Mesenchymal stem cell (in vitro differentiated cells and primary cell): Measurements from ENCODE around the gene HS3ST4.

Experiments used
- DNase-seq: peaks from one replicate; pipeline ENCODE4 v3.0.0-alpha.2; 2013
- H2AFZ ChIP-seq: one replicate; pipeline ENCODE4 v1.6.1; 2013; ENCODE audit warnings: low read depth, mild to moderate bottlenecking, control low read depth, inconsistent platforms, low read length, moderate library complexity
- H2AK5ac ChIP-seq: 2 replicates; pipeline ENCODE4 v1.6.1; 2013; ENCODE audit warnings: low read length, moderate library complexity, mild to moderate bottlenecking, inconsistent platforms; ENCODE audit not compliant: severe bottlenecking
- H2BK120ac ChIP-seq: one replicate; pipeline ENCODE4 v1.6.1; 2013; ENCODE audit warnings: low read depth, mild to moderate bottlenecking, inconsistent platforms, low read length, moderate library complexity
- H2BK12ac ChIP-seq, 2 experiments: one replicate each; pipeline ENCODE4 v1.6.1; 2013; ENCODE audit warnings: inconsistent platforms in 2 of 2, low read length in 2 of 2, mild to moderate bottlenecking in 2 of 2, moderate library complexity in 2 of 2, control low read depth in 1 of 2
- H2BK15ac ChIP-seq: one replicate; pipeline ENCODE4 v1.6.1; 2013; ENCODE audit warnings: mild to moderate bottlenecking, low read depth, inconsistent platforms; ENCODE audit not compliant: poor library complexity, severe bottlenecking
- H2BK5ac ChIP-seq: 2 replicates; pipeline ENCODE4 v1.6.1; 2013; ENCODE audit warnings: low read depth, mild to moderate bottlenecking, low read length, control low read depth, inconsistent platforms; ENCODE audit not compliant: poor library complexity, severe bottlenecking
- H3K14ac ChIP-seq, 2 experiments: one replicate each; pipeline ENCODE4 v1.6.1; 2013; ENCODE audit warnings: inconsistent platforms in 2 of 2, low read length in 2 of 2, control low read depth in 1 of 2, mild to moderate bottlenecking in 1 of 2, moderate library complexity in 1 of 2
- H3K18ac ChIP-seq, 2 experiments: one replicate each; pipeline ENCODE4 v1.6.1; 2013; ENCODE audit warnings: inconsistent platforms in 2 of 2, low read length in 2 of 2, control low read depth in 1 of 2, low read depth in 1 of 2, mild to moderate bottlenecking in 1 of 2
- H3K23ac ChIP-seq, 2 experiments: one replicate each; pipeline ENCODE4 v1.6.1; 2013; ENCODE audit warnings: inconsistent platforms in 2 of 2, low read length in 2 of 2, mild to moderate bottlenecking in 2 of 2, moderate library complexity in 2 of 2, control low read depth in 1 of 2
- H3K27ac ChIP-seq: 2 replicates; pipeline ENCODE4 v1.5.1; 2013; ENCODE audit warnings: mild to moderate bottlenecking, moderate library complexity, low read length, control low read depth, inconsistent platforms; ENCODE audit not compliant: poor library complexity, severe bottlenecking
- H3K27me3 ChIP-seq, 2 experiments: 2 replicates each; pipeline versions ENCODE4 v1.6.1 to v1.7.0; 2013; ENCODE audit warnings: low read length in 2 of 2, mild to moderate bottlenecking in 2 of 2, moderate library complexity in 2 of 2, control low read depth in 1 of 2, inconsistent platforms in 1 of 2; ENCODE audit not compliant: control insufficient read depth in 1 of 2, insufficient read depth in 1 of 2
- H3K36me3 ChIP-seq, 2 experiments: 2 replicates each; pipeline versions ENCODE4 v1.6.1 to v1.7.0; 2013; ENCODE audit warnings: low read length in 2 of 2, control low read depth in 1 of 2, inconsistent platforms in 1 of 2, low read depth in 1 of 2, mild to moderate bottlenecking in 1 of 2; ENCODE audit not compliant: insufficient read depth in 2 of 2, control insufficient read depth in 1 of 2
- H3K4ac ChIP-seq, 2 experiments: one replicate each; pipeline ENCODE4 v1.6.1; 2013; ENCODE audit warnings: inconsistent platforms in 2 of 2, low read length in 2 of 2, mild to moderate bottlenecking in 2 of 2, moderate library complexity in 2 of 2, control low read depth in 1 of 2, low read depth in 1 of 2
- H3K4me1 ChIP-seq: 2 replicates; pipeline ENCODE4 v1.6.1; 2013; ENCODE audit warnings: low read depth, low read length, control low read depth; ENCODE audit not compliant: control insufficient read depth, insufficient read depth
- H3K4me2 ChIP-seq: 2 replicates; pipeline ENCODE4 v1.6.1; 2013; ENCODE audit warnings: low read length, mild to moderate bottlenecking, inconsistent platforms; ENCODE audit not compliant: poor library complexity, severe bottlenecking
- H3K4me3 ChIP-seq, 2 experiments: 2 replicates each; pipeline versions ENCODE4 v1.5.1 to v1.7.0; 2013; ENCODE audit warnings: low read length in 2 of 2, mild to moderate bottlenecking in 2 of 2, control low read depth in 1 of 2, low read depth in 1 of 2; ENCODE audit not compliant: insufficient read depth in 1 of 2
- H3K79me1 ChIP-seq: replicated peaks from 2 replicates; pipeline ENCODE4 v1.6.1; 2013; ENCODE audit warnings: mild to moderate bottlenecking, control low read depth, low read length, inconsistent platforms; ENCODE audit not compliant: poor library complexity, severe bottlenecking
- H3K9ac ChIP-seq: 2 replicates; pipeline ENCODE4 v1.7.0; 2013; ENCODE audit warnings: mild to moderate bottlenecking, low read length, moderate library complexity
- H3K9me3 ChIP-seq: 2 replicates; pipeline ENCODE4 v1.7.0; 2013; ENCODE audit warnings: mild to moderate bottlenecking, low read length; ENCODE audit not compliant: control insufficient read depth
- H4K8ac ChIP-seq: one replicate; pipeline ENCODE4 v1.6.1; 2013; ENCODE audit warnings: inconsistent platforms, mild to moderate bottlenecking, low read length, moderate library complexity
- H4K91ac ChIP-seq: one replicate; pipeline ENCODE4 v1.6.1; 2013; ENCODE audit warnings: mild to moderate bottlenecking, low read length, inconsistent platforms
- WGBS: methylation state at CpG from one replicate; pipeline ENCODE4 v1.1.7; 2013; ENCODE audit warnings: mixed read lengths; 5-methylcytosine and 5-hydroxymethylcytosine counted together

The HS3ST4 gene

GRCh38 chr16:25730396-25730795, 38.6 kb downstream of the HS3ST4 start:
- H2AK5ac ChIP-seq, result no peak overlapping the region
- H3K9me3 ChIP-seq, result no peaks in the 10 kb centered on the region
- H2BK15ac ChIP-seq, result no peak overlapping the region
- no peak overlapping the region for H2BK5ac ChIP-seq
- no peak overlapping the region for H4K8ac ChIP-seq
- H3K4me3 ChIP-seq, result no peak overlapping the region
- no peaks in the 10 kb centered on the region for H3K27me3 ChIP-seq
- WGBS, result 54% methylated on average over 3 of the region's 3 CpGs
- H3K4me1 ChIP-seq, result no peaks in the 10 kb centered on the region
- no peak overlapping the region for H2BK120ac ChIP-seq
- no peaks in the 10 kb centered on the region for H3K79me1 ChIP-seq
- no peak overlapping the region for H3K23ac ChIP-seq
- no peak overlapping the region for H3K4me2 ChIP-seq
- H3K36me3 ChIP-seq, result no peaks in the 10 kb centered on the region
- H3K4ac ChIP-seq, result no peak overlapping the region
- H3K14ac ChIP-seq, result no peak overlapping the region
- H3K18ac ChIP-seq, result no peak overlapping the region
- H2BK12ac ChIP-seq, result no peak overlapping the region
- no peak for DNase-seq
- H3K9ac ChIP-seq, result no peak overlapping the region
- H3K27ac ChIP-seq, result no peak overlapping the region
- H4K91ac ChIP-seq, result no peak overlapping the region
- no peak overlapping the region for H2AFZ ChIP-seq

- no peak overlapping the region for H4K91ac ChIP-seq
- H3K9ac ChIP-seq, result no peak overlapping the region
- H2BK120ac ChIP-seq, result no peak overlapping the region
- H3K4me1 ChIP-seq, result no peaks in the 10 kb centered on the region
- no peak overlapping the region for H2BK15ac ChIP-seq
- H2BK12ac ChIP-seq, result no peak overlapping the region
- no peaks in the 10 kb centered on the region for H3K27me3 ChIP-seq
- H3K4me2 ChIP-seq, result no peak overlapping the region
- H2AK5ac ChIP-seq, result no peak overlapping the region
- H2BK5ac ChIP-seq, result no peak overlapping the region
- H3K9me3 ChIP-seq, result no peaks in the 10 kb centered on the region
- H3K18ac ChIP-seq, result no peak overlapping the region
- 62% methylated on average over 2 of the region's 2 CpGs for WGBS
- H2AFZ ChIP-seq, result no peak overlapping the region
- H3K36me3 ChIP-seq, result no peaks in the 10 kb centered on the region
- no peak overlapping the region for H4K8ac ChIP-seq
- no peak overlapping the region for H3K27ac ChIP-seq
- no peak overlapping the region for H3K23ac ChIP-seq
- no peak overlapping the region for H3K4ac ChIP-seq
- H3K4me3 ChIP-seq, result no peak overlapping the region
- no peaks in the 10 kb centered on the region for H3K79me1 ChIP-seq
- H3K14ac ChIP-seq, result no peak overlapping the region
- DNase-seq, result no peak
Measured at GRCh38 chr16:25734430-25735385, 42.9 kb downstream of the HS3ST4 start.

DNA sequence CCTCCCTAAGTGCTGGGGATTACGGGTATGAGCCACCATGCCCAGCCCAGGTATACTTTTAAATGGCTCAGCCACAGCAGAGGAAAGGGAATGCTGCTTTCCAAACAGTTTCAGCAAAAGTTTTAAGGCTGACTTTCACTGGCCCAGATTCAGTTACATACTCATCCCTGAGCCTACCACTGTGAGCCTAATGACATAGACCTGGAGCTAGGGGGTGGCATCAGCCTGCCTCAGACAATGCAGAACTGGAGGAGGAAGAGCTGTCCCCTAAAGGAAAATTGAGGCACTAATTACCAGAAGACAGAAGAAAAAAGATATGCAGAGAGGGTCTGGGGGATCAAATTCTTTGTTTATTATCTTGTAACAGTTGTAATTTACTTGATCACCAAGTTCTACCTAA, 43.9 kb downstream of the HS3ST4 start:
- H2AK5ac ChIP-seq, result no peak overlapping the region
- H3K18ac ChIP-seq, result no peak overlapping the region
- no peak overlapping the region for H3K23ac ChIP-seq
- no peaks in the 10 kb centered on the region for H3K79me1 ChIP-seq
- H4K8ac ChIP-seq, result no peak overlapping the region
- H3K36me3 ChIP-seq, result no peaks in the 10 kb centered on the region
- no peak overlapping the region for H2BK12ac ChIP-seq
- no peak overlapping the region for H3K9ac ChIP-seq
- no peak overlapping the region for H2BK120ac ChIP-seq
- WGBS, result 68% methylated on average over 1 of the region's 1 CpG
- no peak overlapping the region for H4K91ac ChIP-seq
- no peak for DNase-seq
- no peak overlapping the region for H3K4me3 ChIP-seq
- no peaks in the 10 kb centered on the region for H3K4me1 ChIP-seq
- H3K27ac ChIP-seq, result no peak overlapping the region
- no peak overlapping the region for H3K14ac ChIP-seq
- no peak overlapping the region for H3K4me2 ChIP-seq
- no peaks in the 10 kb centered on the region for H3K27me3 ChIP-seq
- H2AFZ ChIP-seq, result no peak overlapping the region
- H2BK5ac ChIP-seq, result no peak overlapping the region
- H2BK15ac ChIP-seq, result no peak overlapping the region
- no peaks in the 10 kb centered on the region for H3K9me3 ChIP-seq
- no peak overlapping the region for H3K4ac ChIP-seq

DNA sequence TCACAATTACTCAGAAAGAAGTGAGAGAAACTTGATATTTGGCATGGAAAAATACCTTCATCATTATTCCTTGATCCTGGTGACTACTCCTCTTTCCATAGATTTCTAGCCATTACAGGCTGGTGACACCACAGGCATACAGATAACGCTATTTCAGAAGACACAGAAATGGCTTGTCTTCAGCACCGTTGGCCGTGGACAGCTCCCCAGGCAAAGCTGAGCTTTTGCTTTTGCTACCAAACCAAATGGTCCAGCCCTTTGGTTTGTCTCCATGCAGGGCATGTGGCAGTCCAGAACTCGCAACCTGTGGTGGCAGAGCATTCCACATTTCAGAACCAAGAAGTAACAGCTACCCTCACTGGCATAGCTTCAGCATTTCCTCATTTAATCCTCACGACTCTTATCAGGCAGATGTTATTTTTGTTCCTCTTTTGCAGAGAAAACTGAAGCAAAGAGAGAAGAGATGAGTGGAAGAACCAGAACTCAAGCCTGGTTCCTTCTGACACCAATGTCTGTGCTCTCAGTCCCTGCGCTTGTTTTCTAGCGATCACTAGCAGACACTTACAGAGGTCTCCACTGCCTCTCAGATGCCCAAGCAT, 55.5 kb downstream of the HS3ST4 start:
- Histone ChIP-seq H3K14ac (no peak overlapping the region), H3K27me3 (no peaks in the 10 kb centered on the region), H2AK5ac (no peak overlapping the region), H3K4me3 (no peak overlapping the region), H2BK15ac (no peak overlapping the region), H3K9ac (no peak overlapping the region), H3K79me1 (no peaks in the 10 kb centered on the region), H3K4me1 (no peaks in the 10 kb centered on the region), H4K8ac (no peak overlapping the region), H2BK5ac (no peak overlapping the region), H3K23ac (no peak overlapping the region), H3K4ac (no peak overlapping the region), H3K9me3 (peaks cover 4% of the 10 kb centered on the region), H3K18ac (no peak overlapping the region), H2BK120ac (no peak overlapping the region), H3K27ac (no peak overlapping the region), H2AFZ (no peak overlapping the region), H2BK12ac (no peak overlapping the region), H3K4me2 (no peak overlapping the region), H4K91ac (no peak overlapping the region), H3K36me3 (no peaks in the 10 kb centered on the region)
- 65% methylated on average over 7 of the region's 7 CpGs for WGBS
- no peak for DNase-seq
